KOPT-K1 (cell line): ENCODE measurements around the gene GLTPD2.

Source experiments
- H3K27ac ChIP-seq: fragments of 200-600 bp; sonication (generic); 2 replicates; pipeline ENCODE4 v1.5.1; 2016; ENCODE audit warnings: antibody characterized with exemption, mild to moderate bottlenecking, low read depth, low read length; ENCODE audit not compliant: poor library complexity, severe bottlenecking
- H3K36me3 ChIP-seq: fragments of 200-600 bp; sonication (generic); 2 replicates; pipeline ENCODE4 v1.5.1; 2017; ENCODE audit warnings: antibody characterized with exemption, mild to moderate bottlenecking, low read length, moderate library complexity; ENCODE audit not compliant: insufficient read depth
- H3K9me3 ChIP-seq: fragments of 200-600 bp; sonication (generic); 2 replicates; pipeline ENCODE4 v1.5.1; 2017; ENCODE audit warnings: antibody characterized with exemption, low read length, mild to moderate bottlenecking; ENCODE audit not compliant: insufficient read depth, poor library complexity, severe bottlenecking

Gene GLTPD2

GRCh38 chr17:4788807-4789700 lies at the start of gene GLTPD2:
TSS of gene GLTPD2 (plus strand) at chr17:4788964. CDS start at chr17:4789012, 48 bp downstream.
- Histone ChIP-seq H3K9me3 (no peaks in the 10 kb centered on the region), H3K36me3 (no peaks in the 10 kb centered on the region), H3K27ac (no peak within 1 kb of the TSS)

- H3K36me3 ChIP-seq = no peaks in the 10 kb centered on the region
- H3K27ac ChIP-seq = no peak within 1 kb of the TSS
- no peaks in the 10 kb centered on the region for H3K9me3 ChIP-seq
These were observed 49.4 kb upstream of the GLTPD2 start, which contains the start of the genes CXCL16 and ZMYND15 for GRCh38 chr17:4739122-4740024. TSS of gene CXCL16 (minus strand) at chr17:4739928. CDS start at chr17:4739339, 589 bp downstream. TSS of gene ZMYND15 (plus strand) at chr17:4739833. CDS start at chr17:4740549, 716 bp downstream.

GRCh38 chr17:4740025-4740351 lies 48.8 kb upstream of the GLTPD2 start:
- Histone ChIP-seq H3K9me3 (no peaks in the 10 kb centered on the region), H3K36me3 (no peaks in the 10 kb centered on the region), H3K27ac (no peak overlapping the region)

GRCh38 chr17:4740584-4740983 lies 48.2 kb upstream of the GLTPD2 start:
- H3K27ac ChIP-seq = no peak overlapping the region
- no peaks in the 10 kb centered on the region for H3K36me3 ChIP-seq
- no peaks in the 10 kb centered on the region for H3K9me3 ChIP-seq

GRCh38 chr17:4741544-4741943 lies 47.2 kb upstream of the GLTPD2 start:
- Histone ChIP-seq H3K36me3 (no peaks in the 10 kb centered on the region), H3K27ac (no peak overlapping the region)

GRCh38 chr17:4742133-4742532 lies 46.6 kb upstream of the GLTPD2 start:
- Histone ChIP-seq H3K27ac (no peak overlapping the region), H3K36me3 (no peaks in the 10 kb centered on the region), H3K9me3 (no peaks in the 10 kb centered on the region)

More at GRCh38 chr17:4741544-4741943, 47.2 kb upstream of the GLTPD2 start:
- no peaks in the 10 kb centered on the region for H3K9me3 ChIP-seq

GRCh38 chr17:4742629-4743028 lies 46.1 kb upstream of the GLTPD2 start:
- no peak overlapping the region for H3K27ac ChIP-seq
- H3K9me3 ChIP-seq = no peaks in the 10 kb centered on the region
- no peaks in the 10 kb centered on the region for H3K36me3 ChIP-seq

GRCh38 chr17:4743216-4743615 lies 45.5 kb upstream of the GLTPD2 start:
- H3K36me3 ChIP-seq = no peaks in the 10 kb centered on the region
- H3K27ac ChIP-seq = no peak overlapping the region

GRCh38 chr17:4743898-4744297 lies 44.9 kb upstream of the GLTPD2 start:
- no peak overlapping the region for H3K27ac ChIP-seq
- H3K36me3 ChIP-seq = no peaks in the 10 kb centered on the region
- H3K9me3 ChIP-seq = no peaks in the 10 kb centered on the region

More at GRCh38 chr17:4743216-4743615, 45.5 kb upstream of the GLTPD2 start:
- H3K9me3 ChIP-seq = no peaks in the 10 kb centered on the region

- H3K9me3 ChIP-seq = no peaks in the 10 kb centered on the region
- no peaks in the 10 kb centered on the region for H3K36me3 ChIP-seq
- H3K27ac ChIP-seq = no peak overlapping the region
These were observed 43.5 kb upstream of the GLTPD2 start for GRCh38 chr17:4744999-4745969.

- no peaks in the 10 kb centered on the region for H3K36me3 ChIP-seq
- H3K27ac ChIP-seq = no peak overlapping the region
- H3K9me3 ChIP-seq = no peaks in the 10 kb centered on the region
These were observed 40.9 kb upstream of the GLTPD2 start for GRCh38 chr17:4747847-4748246.

GRCh38 chr17:4748686-4749085 lies 40.1 kb upstream of the GLTPD2 start:
- no peak overlapping the region for H3K27ac ChIP-seq
- H3K9me3 ChIP-seq = no peaks in the 10 kb centered on the region
- H3K36me3 ChIP-seq = no peaks in the 10 kb centered on the region

GRCh38 chr17:4750606-4751005 lies 38.2 kb upstream of the GLTPD2 start:
- no peaks in the 10 kb centered on the region for H3K36me3 ChIP-seq
- H3K9me3 ChIP-seq = no peaks in the 10 kb centered on the region
- no peak overlapping the region for H3K27ac ChIP-seq

GRCh38 chr17:4751932-4752331 lies 36.8 kb upstream of the GLTPD2 start:
- Histone ChIP-seq H3K36me3 (no peaks in the 10 kb centered on the region), H3K9me3 (no peaks in the 10 kb centered on the region), H3K27ac (no peak overlapping the region)
